NCI-H2081 treated with DMSO at 0.1 percent for 48 hours (cell line): ENCODE data around the gene EIF4E2.
"Not testable (repeated sequence)": the region's sequence is repeated elsewhere in the genome, so short reads cannot be mapped to it uniquely, and the experiment has no call there.

Source experiments
- DNase-seq: peaks from one replicate; lab custom pipeline; 2025; lab: John Stamatoyannopoulos, UW

Gene EIF4E2

DNA sequence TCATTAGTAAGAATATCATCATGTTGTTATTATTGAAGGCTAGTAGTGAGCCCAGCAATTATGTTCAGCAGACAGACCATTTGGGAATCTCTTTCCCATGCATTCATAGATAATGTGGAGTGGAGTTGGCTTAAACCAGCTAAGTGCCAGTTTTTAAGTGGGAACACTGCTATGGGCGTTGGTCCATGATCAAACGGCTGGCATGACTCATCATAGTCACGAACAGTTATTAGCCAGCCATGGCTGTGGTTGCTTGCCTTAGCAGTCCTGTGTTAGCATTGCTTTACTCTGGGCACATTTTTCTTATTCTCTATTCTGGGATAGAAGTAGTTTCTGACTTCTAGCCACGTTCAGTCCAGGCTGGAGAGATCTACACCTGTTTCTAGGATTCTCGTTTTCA is 17.7 kb downstream of the EIF4E2 start:
- DNase-seq: no peak

DNA sequence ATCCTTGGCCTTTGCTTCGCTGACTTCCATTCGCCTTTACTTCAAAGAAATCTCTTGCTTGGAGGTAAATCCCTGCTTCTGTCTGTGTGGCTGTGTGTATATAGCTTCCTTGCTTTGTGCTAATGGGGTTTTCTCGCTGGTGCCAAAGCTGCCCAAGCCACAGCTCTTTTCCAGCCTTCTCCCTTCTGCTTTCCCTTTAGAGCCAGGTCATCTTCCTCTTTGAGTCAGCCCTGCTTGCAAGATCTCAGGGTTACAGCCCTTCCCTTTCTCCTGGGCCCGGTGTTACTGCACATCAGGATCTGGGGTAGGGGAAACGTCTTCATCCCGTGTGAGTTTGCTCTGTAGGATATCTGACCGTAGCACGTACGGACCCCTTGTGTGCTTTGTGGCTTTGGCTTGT is 19.1 kb downstream of the EIF4E2 start:
- no peak for DNase-seq

DNA sequence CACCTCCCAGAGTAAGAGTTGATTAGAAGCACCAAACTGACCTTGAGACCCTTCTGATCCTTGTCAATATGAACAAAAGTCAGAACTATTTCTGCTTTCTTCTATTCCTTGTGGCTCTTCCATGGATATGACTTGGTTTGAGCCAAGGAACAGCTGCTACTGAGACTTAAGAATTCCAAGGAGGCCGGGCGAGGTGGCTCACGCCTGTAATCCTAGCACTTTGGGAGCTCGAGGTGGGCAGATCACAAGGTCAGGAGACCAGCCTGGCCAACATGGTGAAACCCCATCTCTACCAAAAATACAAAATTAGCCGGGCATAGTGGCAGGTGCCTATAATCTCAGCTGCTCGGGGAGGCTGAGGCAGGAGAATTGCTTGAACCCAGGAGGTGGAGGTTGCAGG is 20.0 kb downstream of the EIF4E2 start:
- not testable (repeated sequence) for DNase-seq

DNA sequence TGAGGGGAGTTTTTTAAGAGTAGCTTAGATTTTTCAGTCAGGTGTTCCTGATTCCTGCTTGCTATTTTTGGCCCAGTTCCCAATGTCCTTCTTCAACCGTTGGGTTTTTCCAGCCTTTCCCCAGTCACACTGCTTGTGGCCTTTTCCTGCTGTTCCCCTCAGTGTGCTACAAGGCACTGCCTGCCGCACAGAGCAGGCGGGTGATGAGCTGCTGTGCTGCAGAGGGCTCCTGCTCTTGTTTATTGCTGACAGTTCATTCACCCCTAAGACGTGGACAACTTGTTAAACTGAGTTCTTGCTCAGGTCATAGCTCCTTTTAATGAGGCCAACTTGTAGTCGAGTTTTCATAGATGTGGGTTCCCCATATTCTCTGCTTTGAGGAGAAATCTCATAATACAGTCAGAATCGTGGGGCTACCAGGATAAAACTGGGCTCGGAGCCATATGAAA is 20.6 kb downstream of the EIF4E2 start:
- DNase-seq: no peak

DNA sequence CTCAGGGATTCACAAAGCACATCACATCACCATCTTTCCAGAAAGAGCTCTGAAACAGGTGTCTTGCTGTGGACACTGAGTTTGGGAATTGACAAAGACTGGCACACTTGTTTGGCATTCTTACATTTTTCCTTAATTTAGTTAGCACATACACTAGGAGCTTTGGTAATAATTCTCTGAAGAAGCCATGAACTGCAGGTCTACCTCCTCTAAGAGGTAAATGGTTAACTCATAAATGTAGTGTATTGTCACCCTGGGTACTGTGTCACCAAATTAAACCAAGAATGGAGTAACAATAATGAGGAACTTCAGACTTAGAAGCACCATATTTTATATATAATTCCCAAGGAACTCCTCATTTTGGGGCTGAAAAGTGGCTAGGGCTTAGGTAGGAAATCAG is 22.6 kb downstream of the EIF4E2 start:
- DNase-seq: no peak

DNA sequence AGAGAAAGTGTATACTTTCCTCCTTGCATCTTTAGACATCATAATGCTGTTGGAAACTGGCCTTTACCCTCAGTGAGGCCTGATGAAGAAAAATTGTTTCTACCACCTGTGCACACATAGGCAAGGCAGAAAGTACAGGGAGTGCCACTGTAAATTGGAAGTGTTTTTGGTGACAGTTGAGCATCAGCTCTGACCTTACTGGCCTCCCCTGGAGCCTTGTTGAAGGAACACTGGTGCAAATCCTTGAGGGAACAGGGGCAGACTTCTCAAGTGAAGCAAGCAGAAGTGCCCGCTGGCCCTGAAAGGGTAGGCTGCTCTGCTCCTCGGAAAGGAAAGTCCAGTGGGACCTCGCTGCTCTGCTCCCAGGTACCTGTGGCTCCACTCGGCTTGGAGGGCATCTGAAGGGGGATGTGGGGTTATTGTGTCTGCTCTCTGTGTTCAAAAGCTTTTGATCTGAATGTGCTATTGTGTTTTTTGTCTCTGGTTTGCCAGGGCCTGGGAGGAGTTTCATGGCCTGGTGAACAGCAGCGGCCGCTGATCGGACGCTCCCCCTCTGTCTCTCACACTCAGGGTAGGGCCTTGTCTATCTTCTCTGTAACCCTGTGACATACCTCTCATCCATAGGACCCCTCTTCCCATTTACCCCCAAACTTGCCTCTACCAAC is 23.4 kb downstream of the EIF4E2 start:
- no peak for DNase-seq

DNA sequence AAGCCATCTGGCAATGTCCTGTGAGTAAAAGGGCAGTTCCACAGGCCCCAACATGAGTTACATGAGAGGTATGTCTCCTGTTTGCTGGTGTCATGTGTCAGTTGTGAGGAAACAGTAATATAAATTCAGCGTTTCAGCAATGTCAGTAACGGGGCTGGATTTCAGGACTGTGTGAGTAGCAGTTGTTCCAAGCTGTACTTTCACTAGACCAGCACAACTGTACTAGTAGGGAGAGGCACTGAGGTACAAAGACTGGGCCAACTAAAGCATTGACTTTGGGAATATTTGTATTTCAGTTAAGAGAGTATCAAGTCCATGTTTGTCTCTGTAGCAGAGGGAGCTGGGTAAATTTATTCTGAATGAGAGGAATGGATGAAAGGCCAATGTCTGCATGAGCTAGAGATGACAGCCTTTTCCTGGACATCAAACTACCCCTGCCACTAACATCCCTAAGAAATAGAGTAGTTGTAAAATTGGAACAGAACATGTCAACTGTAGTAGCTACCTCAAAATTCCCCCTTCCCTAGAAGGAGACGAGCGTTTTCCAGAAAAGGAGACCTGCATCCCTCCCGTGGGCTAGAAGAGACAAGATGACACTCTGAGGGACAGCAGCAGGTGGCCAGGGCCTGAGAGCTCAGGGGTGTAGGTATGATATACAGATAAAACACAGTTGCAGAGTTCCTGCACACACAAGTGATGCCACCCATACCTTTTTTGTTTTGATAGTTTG is 24.4 kb downstream of the EIF4E2 start:
- no peak for DNase-seq

DNA sequence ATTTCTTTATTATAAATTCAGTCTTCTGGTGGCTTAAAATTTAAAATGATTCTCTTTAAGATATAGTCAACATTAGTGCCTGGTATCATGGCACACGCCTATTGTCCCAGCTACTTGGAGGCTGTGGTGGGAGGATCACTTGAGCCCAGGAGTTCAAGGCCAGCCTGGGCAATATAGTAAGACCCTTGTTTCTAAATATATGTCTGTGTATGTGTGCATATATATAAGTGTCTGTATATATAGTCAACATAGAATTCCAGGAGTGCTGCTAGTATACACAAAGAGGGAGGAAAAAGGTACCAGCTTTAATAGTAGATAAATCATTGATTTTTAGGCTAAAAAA is 24.9 kb downstream of the EIF4E2 start:
- no peak for DNase-seq

DNA sequence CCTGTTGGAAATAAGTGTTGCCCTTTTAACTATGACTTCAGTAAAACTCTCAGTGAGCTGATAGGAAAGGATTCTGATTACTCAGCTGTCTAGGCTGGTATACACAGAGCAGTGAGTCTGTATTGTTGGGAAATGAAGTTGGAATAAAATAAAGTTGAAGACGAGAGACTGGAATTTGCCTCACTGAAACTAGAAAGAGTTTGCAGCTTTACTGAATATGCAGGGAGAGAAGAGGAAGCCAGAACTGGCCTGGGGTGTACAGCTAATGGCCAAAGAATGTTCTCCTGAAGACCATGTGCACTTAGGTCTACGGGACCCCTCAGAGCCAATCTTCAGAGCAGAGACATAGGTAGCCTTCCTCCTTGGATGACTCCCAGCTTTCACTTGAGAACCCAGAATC is 26.5 kb downstream of the EIF4E2 start:
- no peak for DNase-seq

DNA sequence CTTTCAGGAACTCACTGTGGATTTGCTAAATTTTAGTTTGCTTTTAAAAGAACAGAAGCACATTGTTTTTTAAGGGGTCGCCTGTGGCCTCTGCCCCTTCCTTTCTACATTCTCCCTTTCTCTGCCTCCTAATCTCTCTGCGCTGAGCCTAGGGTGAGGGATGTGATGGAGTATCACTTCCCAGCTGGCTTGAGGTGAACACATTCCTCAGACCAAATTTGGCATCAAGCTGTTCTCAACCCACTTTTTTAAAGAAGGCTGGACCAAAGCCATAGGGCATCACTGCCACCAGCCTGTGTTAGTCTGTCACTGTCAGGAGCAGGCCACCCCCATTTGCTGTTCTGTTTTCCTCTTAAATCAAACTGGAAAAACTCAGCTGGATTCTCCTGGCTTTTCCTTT is 27.4 kb downstream of the EIF4E2 start:
- DNase-seq: no peak

DNA sequence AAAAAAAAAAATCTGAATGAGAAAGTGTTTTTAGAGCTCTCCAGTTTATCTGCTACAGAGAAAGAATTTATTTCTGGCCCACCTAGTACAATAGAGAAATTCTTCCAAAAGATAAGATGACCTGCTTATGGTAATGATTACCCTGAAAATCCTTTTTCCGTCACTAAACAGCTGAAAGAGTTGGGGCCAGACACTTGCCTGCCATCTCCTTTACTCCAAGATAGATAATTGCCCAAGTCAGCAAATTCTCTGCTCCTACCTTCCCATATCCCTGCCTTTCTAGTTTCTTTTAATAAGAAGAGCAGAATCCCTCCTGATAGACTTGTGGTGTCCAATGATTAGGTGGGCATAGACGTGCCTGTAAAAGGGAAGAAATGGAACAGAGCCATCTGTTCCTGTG is 28.1 kb downstream of the EIF4E2 start:
- no peak for DNase-seq

DNA sequence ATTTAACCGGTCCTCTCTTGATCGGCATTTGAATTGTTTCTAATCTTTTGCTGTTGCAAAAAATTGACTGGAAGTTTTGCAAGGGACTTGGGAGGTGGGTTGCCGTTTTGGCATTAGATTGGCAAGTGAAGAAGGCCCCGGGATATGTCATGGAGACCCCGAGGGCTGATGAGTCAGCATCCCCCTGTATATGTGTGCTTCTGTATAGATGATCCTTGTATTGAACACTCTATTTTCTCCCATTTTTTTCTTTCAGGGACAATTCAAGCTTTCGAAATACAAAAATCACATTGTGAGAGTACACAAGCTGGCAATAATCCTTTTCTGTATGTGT is 30.1 kb downstream of the EIF4E2 start:
- no peak for DNase-seq

DNA sequence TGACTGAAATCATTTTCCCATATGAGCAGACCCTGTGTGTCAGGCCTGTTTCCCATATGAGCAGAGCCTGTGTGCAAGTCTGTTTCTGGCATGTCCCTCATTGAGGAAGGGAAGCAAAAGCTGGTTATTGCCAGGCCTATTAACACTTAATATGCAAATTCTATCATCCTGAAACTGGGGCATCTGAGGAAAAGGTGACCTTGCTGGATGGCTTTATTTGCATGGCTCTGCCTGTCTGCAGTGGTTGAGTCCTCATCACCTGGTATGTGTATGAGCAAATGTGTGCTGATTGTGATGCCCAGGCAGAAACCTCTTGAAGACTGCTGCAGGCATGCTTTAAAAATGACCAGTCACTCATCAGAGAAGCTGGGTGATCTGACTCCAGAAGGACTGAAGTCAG is 31.2 kb downstream of the EIF4E2 start:
- no peak for DNase-seq

DNA sequence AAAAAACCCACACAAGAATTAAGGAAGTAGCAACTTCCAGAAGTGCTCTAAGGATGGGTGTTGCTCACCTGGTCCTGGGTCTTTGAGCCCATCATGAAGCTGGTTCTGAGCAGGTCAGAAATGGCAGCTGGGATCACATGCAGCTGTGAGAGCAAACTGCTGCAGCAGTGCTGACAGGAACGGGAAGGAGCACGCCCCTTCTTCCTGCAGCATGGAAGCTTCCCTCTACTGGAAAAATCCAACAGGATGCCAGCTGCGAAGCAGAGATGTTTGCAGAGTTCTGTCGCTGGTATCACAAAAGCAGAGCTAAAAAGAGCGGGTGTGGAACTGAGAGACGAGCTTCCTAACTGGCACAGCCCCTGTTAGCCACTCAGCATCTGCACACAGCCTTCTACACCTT is 33.7 kb downstream of the EIF4E2 start:
- DNase-seq: no peak

DNA sequence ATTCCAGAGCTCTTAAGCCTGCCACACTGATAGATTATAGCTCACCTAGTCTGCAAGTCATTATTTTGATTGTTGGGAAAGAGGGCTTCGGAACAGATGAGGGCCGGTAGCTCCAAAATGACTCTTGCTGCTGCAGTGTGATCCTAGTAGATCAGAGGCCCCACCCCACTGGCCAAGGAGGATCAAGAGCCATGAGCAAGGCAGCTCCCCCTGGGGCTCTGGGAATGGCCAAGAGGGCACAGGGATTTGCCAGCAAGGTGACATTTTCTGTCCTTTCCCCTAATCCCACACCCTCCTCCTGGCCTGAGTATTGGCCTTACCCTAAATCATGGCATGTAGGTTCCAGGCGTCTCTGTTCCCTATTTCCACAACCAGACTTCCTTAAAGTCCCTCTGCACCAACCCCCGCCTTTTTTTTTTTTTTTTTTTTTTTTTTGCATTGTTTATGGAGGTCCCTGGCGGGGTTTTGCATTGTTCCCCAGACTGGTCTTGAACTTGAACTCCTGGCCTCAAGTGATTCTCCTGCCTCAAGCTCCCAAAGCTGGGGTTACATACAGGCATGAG is 36.5 kb downstream of the EIF4E2 start:
- DNase-seq: no peak

DNA sequence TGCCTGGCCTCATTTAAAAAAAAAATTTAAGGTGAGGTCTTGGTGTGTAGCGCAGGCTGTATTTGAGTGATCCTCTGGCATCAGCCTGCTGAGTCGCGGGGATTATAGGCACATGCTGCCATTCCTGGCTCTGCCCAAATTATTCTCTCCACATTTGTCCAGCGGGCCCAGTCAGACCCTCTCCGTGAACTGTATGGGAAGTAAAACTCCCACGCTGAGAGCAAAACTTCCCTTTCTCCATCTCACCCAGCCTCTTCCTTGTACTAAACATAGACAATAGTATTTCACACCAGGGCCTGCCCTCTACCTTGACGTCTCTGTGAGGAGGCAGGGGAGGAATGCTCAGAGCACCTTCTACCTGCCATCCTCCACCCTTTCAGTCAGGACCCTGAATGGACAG is 37.0 kb downstream of the EIF4E2 start:
- no peak for DNase-seq

DNA sequence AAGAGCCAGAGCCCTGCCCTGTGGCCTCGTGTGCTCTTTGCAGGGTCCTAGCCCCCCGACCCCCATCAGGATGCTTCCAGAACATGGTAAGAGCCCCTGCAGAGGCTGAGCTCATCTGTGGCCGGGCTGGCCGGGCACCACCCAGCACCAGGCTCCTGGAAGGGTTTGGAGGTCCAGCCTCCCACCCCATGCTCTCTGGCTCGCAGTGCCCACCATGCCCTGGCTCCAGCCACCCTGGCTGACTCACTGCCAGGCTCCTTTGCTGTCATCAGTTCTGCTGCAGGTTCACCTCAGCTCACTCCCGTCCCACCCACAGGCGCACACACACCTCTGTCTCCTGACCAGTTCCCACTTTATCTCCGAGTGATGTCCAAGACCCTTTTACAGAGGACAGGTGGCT is 37.5 kb downstream of the EIF4E2 start:
- no peak for DNase-seq

DNA sequence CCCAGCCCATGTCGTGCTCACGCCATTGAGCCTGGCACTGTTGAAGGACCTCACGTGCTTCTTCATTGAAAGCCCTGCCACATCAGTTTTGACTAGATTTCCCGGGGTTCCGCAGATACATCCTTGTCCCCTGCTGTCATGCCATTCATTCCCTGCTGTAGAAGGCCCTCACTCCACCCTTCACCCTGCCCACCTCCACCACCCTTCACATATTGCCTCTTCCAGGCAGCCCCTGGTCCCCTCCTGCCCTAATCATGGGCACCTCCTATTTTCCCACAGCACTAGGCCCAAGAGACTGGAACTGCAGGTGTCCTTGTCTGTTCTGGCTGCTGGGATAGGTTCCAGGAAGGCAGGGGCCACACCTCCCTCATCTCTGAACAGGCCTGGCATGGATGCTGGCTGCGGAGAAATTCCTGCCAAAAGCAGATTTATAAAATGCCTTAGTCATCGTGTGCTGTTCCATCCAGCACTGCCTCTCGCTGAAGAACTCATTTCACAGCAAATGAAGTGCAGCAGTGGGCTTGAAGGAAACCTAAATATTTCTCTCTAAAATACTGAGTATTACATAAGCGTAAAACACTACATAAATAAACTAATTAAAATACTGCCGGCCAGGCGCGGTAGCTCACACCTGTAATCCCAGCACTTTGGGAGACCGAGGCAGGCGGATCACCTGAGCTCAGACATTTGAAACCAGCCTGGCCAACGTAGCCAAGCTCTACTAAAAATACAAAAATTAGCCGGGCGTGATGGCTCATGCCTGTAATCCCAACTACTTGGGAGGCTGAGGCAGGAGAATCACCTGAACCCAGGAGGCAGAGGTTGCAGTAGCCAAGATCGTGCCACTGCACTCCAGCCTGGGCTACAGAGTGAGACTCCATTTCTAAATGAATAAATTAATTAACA is 38.4 kb downstream of the EIF4E2 start:
- DNase-seq: peak; percentile 13

DNA sequence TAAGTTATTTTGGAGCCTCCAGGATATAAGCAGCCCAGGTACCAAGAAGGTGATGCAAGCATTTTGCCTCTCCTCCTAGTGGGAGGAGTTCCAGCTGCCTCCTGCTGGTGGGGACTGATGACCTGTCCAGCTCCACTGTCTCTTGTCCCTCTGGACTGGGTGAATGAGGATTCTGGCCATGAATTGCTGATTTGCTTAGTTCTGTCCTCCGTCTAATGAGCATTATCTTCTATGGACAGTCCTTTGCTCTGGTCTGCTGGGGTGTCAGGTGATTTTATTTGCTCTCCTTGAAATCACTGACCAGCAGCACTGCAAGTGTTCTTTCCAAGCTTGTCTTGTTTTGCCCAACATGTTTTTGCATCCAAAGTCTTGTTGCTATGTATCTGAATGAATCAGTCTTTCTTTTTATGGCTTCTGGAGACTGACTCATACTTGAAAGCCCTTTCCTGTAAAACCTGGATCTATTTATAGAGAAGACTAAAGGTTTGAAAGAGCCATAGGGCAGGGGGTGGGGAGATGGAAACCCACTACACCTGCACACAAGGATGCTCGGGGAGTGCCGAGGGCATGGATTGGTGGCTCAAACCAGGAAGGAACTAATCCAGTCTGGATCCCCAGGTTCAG is 42.4 kb downstream of the EIF4E2 start:
- DNase-seq: no peak

DNA sequence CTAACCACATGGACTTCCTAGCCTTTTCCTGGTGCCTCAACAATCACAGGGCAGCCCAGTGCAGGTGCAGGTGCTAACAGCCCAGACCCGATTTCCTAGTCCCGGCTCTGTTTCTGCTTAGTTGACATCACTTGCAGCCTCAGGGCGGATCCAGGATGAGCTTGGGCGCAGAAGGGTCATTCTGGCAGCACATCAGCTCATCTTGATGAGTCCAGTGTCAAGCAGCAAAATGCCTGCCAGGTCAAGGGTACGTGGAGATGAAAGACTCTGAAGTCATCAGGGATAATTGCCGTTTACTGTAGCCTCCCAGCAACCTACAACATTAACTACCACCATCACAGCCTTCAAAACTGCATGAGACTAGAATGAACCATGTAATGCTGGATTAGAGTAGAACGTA is 43.5 kb downstream of the EIF4E2 start:
- DNase-seq: no peak

DNA sequence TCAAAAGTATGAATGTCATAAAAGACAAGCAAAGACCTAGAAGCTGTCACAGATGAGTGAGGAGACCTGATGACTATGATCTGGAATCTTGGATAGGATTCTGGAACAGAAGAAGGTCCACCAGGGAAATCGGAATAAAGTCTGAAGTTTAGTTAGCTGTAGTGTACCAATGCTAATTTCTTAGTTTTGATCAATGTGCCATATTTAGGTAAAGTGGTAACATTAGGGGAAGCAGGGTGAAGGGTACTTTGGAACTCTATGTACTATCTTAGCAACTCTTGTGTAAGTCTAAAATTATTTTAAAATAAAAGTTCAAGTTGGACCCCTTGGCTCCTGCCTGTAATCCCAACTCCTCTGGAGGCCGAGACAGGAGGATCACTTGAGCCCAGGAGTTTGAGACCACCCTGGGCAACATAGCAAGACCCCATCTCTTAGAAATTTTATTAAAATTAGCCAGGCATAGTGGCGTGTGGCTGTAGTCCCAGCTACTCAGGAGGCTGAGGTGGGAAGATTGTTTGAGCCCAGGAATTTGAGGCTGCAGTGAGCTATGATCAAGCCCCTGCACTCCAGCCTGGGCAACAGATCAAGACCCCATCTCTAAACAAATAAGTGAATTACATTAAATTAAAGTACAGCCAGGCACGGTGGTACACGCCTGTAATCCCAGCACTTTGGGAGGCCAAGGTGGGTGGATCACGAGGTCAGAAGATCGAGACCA is 47.0 kb downstream of the EIF4E2 start:
- no peak for DNase-seq

DNA sequence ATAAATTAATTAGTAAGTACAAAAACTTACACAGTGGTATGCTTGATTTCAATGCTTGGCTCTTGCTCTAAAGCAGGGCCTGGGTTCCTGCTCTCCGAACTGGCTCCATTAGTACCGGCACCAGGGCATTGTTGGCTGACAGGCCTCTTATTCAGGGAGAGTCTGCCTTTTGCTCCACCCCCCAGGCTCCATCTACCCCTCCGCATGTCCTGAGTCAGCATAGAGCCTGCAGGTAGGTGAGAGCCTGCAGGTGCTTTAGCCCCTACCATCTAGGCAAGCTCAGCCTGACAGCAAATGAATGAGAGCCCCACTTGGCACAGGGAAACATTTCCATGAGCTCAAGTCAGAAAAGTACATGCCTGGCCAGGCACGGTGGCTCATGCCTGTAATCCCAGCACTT is 47.8 kb downstream of the EIF4E2 start:
- DNase-seq: no peak
